HCT116 (cell line): ENCODE results near the gene DNM3. TPM values are rescaled to one million over a fixed set of nuclear protein-coding genes. Genes with fewer than 3 reads are reported as not detected.

Experiments used
- ATAC-seq: fragments of 200-7000 bp; cut with Tn5 transposase; 2 replicates; pipeline ENCODE4 v1.9.1; 2020; ENCODE audit warnings: mild to moderate bottlenecking, moderate library complexity
- BruUV-seq: library from RNA; stranded (reverse); fragments of 400-500 nt; replicated peaks from 2 replicates; lab custom pipeline; 2021; lab: Mats Ljungman, UMichigan
- CTCF ChIA-PET: fragments of 300-600 bp; sonication (Branson Sonifier 250); formaldehyde crosslinking; loops from one replicate; lab custom pipeline; 2021; ENCODE audit warnings: antibody characterized with exemption; lab: Charles Lee
- POLR2A ChIA-PET: fragments of 300-600, 350-600 bp; sonication (Branson Sonifier 250); formaldehyde crosslinking; loops from one replicate; lab custom pipeline; 2021; ENCODE audit warnings: antibody characterized with exemption; lab: Charles Lee
- RAD21 ChIA-PET, 2 experiments: fragments of 300-600 bp; sonication (Branson Sonifier 250); formaldehyde crosslinking; loops; one replicate each; lab custom pipeline; 2023; ENCODE audit warnings: low total read pairs in 2 of 2; ENCODE audit not compliant: uncharacterized antibody in 2 of 2, unreplicated experiment in 2 of 2, low non-redundant PET in 1 of 2; lab: Charles Lee
- DNase-seq: peaks from one replicate; pipeline ENCODE4 v3.0.0-alpha.2; 2010; ENCODE audit warnings: low read depth, low spot score
- H2AFZ ChIP-seq: fragments of 200-600 bp; shearing (Covaris generic), sonication (generic); 2 replicates; pipeline ENCODE4 v1.6.1; 2017; ENCODE audit warnings: low read depth, mixed run types, mixed read lengths, antibody characterized with exemption, low read length; ENCODE audit not compliant: poor library complexity, severe bottlenecking
- H3K27ac ChIP-seq: 2 replicates; pipeline ENCODE4 v1.5.1; 2012; ENCODE audit warnings: low read depth, low read length
- H3K27me3 ChIP-seq: fragments of 200-600 bp; sonication (generic); 2 replicates; pipeline ENCODE4 v1.6.1; 2016; ENCODE audit warnings: mixed run types, low read length, mixed read lengths; ENCODE audit not compliant: insufficient read depth
- H3K36me3 ChIP-seq, 2 experiments: fragments of 200-500 bp in 1 of 2; fragments of 200-600 bp in 1 of 2; sonication (Bioruptor generic) in 1 of 2; sonication (generic) in 1 of 2; 2 replicates each; pipeline versions ENCODE4 v1.5.1 to v1.6.1; 2014 to 2016; ENCODE audit warnings: low read length in 2 of 2, inconsistent platforms in 1 of 2, mixed read lengths in 1 of 2, mixed run types in 1 of 2; ENCODE audit not compliant: insufficient read depth in 2 of 2, control insufficient read depth in 1 of 2
- H3K4me1 ChIP-seq, 2 experiments: fragments of 200-600 bp in 1 of 2; sonication (generic) in 1 of 2; 2 replicates each; pipeline versions ENCODE4 v1.5.1 to v1.6.1; 2012 to 2017; ENCODE audit warnings: low read length in 2 of 2, inconsistent platforms in 1 of 2, mild to moderate bottlenecking in 1 of 2, mixed read lengths in 1 of 2, mixed run types in 1 of 2, moderate library complexity in 1 of 2; ENCODE audit not compliant: insufficient read depth in 2 of 2, control insufficient read depth in 1 of 2
- H3K4me2 ChIP-seq: fragments of 200-600 bp; sonication (generic); 2 replicates; pipeline ENCODE4 v1.6.1; 2017; ENCODE audit warnings: mixed run types, low read length, mixed read lengths
- H3K4me3 ChIP-seq, 2 experiments: fragments of 200-600 bp in 1 of 2; sonication (generic) in 1 of 2; replicated peaks in 1 of 2; 2 replicates each; pipeline ENCODE4 v1.5.1; 2011 to 2016; ENCODE audit warnings: low read length in 2 of 2, control low read depth in 1 of 2, low read depth in 1 of 2, mild to moderate bottlenecking in 1 of 2, mixed read lengths in 1 of 2, mixed run types in 1 of 2
- H3K79me2 ChIP-seq: fragments of 200-600 bp; sonication (generic); 2 replicates; pipeline ENCODE4 v1.6.1; 2017; ENCODE audit warnings: mild to moderate bottlenecking, mixed run types, low read length, moderate library complexity, mixed read lengths; ENCODE audit not compliant: insufficient read depth
- H3K9ac ChIP-seq: fragments of 200-600 bp; sonication (generic); 2 replicates; pipeline ENCODE4 v1.6.1; 2016; ENCODE audit warnings: low read length, mixed read lengths
- H3K9me2 ChIP-seq: fragments of 200-600 bp; sonication (generic), shearing (Covaris generic); 2 replicates; pipeline ENCODE4 v1.6.1; 2017; ENCODE audit warnings: mixed run types, mild to moderate bottlenecking, moderate library complexity; ENCODE audit not compliant: insufficient read depth
- H3K9me3 ChIP-seq, 2 experiments: fragments of 200-500 bp in 1 of 2; fragments of 200-600 bp in 1 of 2; sonication (Bioruptor generic) in 1 of 2; sonication (generic) in 1 of 2; 2 replicates each; pipeline ENCODE4 v1.6.1; 2014 to 2017; ENCODE audit warnings: low read length in 2 of 2, mixed read lengths in 2 of 2, inconsistent platforms in 1 of 2, low read depth in 1 of 2, mild to moderate bottlenecking in 1 of 2, mixed run types in 1 of 2, moderate library complexity in 1 of 2; ENCODE audit not compliant: control insufficient read depth in 1 of 2, insufficient read depth in 1 of 2
- H4K20me1 ChIP-seq: fragments of 200-600 bp; sonication (generic), shearing (Covaris generic); 2 replicates; pipeline ENCODE4 v1.6.1; 2017; ENCODE audit warnings: mixed run types, mild to moderate bottlenecking, moderate library complexity; ENCODE audit not compliant: insufficient read depth
- ATF3 ChIP-seq: IDR thresholded peaks from 2 replicates; pipeline ENCODE4 v1.6.1; 2012
- CBX3 ChIP-seq: IDR thresholded peaks from 2 replicates; pipeline ENCODE4 v1.6.1; 2012; ENCODE audit warnings: low read depth
- CEBPB ChIP-seq: IDR thresholded peaks from 2 replicates; pipeline ENCODE4 v1.6.1; 2012; ENCODE audit warnings: low read depth
- ELF1 ChIP-seq: IDR thresholded peaks from 2 replicates; pipeline ENCODE4 v1.6.1; 2012; ENCODE audit warnings: low read depth, borderline replicate concordance
- JUND ChIP-seq: IDR thresholded peaks from 2 replicates; pipeline ENCODE4 v1.6.1; 2012
- MAX ChIP-seq: IDR thresholded peaks from 2 replicates; pipeline ENCODE4 v1.6.1; 2012
- POLR2A ChIP-seq: IDR thresholded peaks from 2 replicates; pipeline ENCODE4 v1.7.0; 2011; ENCODE audit warnings: borderline replicate concordance; ENCODE audit not compliant: insufficient read depth, insufficient read length; ENCODE audit errors: extremely low read depth
- POLR2AphosphoS5 ChIP-seq: IDR thresholded peaks from 2 replicates; pipeline ENCODE4 v1.6.1; 2011; ENCODE audit warnings: mild to moderate bottlenecking, low read depth, low read length, moderate library complexity
- RAD21 ChIP-seq: IDR thresholded peaks from 2 replicates; pipeline ENCODE4 v1.6.1; 2012; ENCODE audit warnings: low read depth, mild to moderate bottlenecking
- SIN3A ChIP-seq: IDR thresholded peaks from 2 replicates; pipeline ENCODE4 v1.6.1; 2012; ENCODE audit warnings: low read depth
- SP1 ChIP-seq: IDR thresholded peaks from 2 replicates; pipeline ENCODE4 v1.6.1; 2012; ENCODE audit warnings: low read depth
- SRF ChIP-seq: IDR thresholded peaks from 2 replicates; pipeline ENCODE4 v1.6.1; 2012; ENCODE audit warnings: low read depth
- TCF7L2 ChIP-seq: IDR thresholded peaks from 2 replicates; pipeline ENCODE4 v1.7.0; 2011; ENCODE audit warnings: borderline replicate concordance, inconsistent platforms; ENCODE audit not compliant: insufficient read depth, insufficient read length; ENCODE audit errors: extremely low read depth
- intact Hi-C: fragments of 100-400 bp; cut with micrococcal nuclease; formaldehyde crosslinking; loops from 2 replicates; pipeline ENCODE4 v1.10.0; 2022
- total RNA-seq: library from RNA; stranded (reverse); gene quantifications from one replicate; pipeline ENCODE4 v1.2.1, GENCODE V29; 2021; ENCODE audit not compliant: unreplicated experiment
- TF ChIP-seq, protein P1 (sequence below), 3 experiments: fragments of 200-600 bp in 1 of 3; sonication (generic) in 1 of 3; IDR thresholded peaks in 2 of 3; conservative IDR thresholded peaks in 1 of 3; 2 replicates each; pipeline ENCODE4 v1.5.1; 2012 to 2017; ENCODE audit warnings: low read depth in 2 of 3, low read length in 2 of 3, antibody characterized with exemption in 1 of 3, borderline replicate concordance in 1 of 3, control low read depth in 1 of 3, mild to moderate bottlenecking in 1 of 3, mixed read lengths in 1 of 3, mixed run types in 1 of 3, moderate library complexity in 1 of 3; ENCODE audit not compliant: insufficient read depth in 1 of 3

The DNM3 gene
- total RNA-seq, 1 experiment from 2014 or later: 3.1 TPM

- no peak overlapping the region for H3K4me3 ChIP-seq
- no peaks in the 10 kb centered on the region for H3K36me3 ChIP-seq
- H3K79me2 ChIP-seq: no peaks in the 10 kb centered on the region
- DNase-seq (no peak), ATAC-seq (no peak)
- intact Hi-C loops: no loop called here
- H3K27ac ChIP-seq: no peak overlapping the region
- no peak for TF ChIP-seq TCF7L2
- no peak for TF ChIP-seq CEBPB
- TF ChIP-seq, protein P1, sequence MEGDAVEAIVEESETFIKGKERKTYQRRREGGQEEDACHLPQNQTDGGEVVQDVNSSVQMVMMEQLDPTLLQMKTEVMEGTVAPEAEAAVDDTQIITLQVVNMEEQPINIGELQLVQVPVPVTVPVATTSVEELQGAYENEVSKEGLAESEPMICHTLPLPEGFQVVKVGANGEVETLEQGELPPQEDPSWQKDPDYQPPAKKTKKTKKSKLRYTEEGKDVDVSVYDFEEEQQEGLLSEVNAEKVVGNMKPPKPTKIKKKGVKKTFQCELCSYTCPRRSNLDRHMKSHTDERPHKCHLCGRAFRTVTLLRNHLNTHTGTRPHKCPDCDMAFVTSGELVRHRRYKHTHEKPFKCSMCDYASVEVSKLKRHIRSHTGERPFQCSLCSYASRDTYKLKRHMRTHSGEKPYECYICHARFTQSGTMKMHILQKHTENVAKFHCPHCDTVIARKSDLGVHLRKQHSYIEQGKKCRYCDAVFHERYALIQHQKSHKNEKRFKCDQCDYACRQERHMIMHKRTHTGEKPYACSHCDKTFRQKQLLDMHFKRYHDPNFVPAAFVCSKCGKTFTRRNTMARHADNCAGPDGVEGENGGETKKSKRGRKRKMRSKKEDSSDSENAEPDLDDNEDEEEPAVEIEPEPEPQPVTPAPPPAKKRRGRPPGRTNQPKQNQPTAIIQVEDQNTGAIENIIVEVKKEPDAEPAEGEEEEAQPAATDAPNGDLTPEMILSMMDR (IDR thresholded peaks at IDR 0.05 in 2 of 3, conservative IDR thresholded peaks at IDR 0.05 in 1 of 3; ENCODE audit: borderline replicate concordance in 1 of 3, insufficient read depth in 1 of 3, low read depth in 2 of 3, low read length in 2 of 3): no peak
- TF ChIP-seq POLR2AphosphoS5: no peak
- no peak for TF ChIP-seq ATF3
- TF ChIP-seq POLR2A: no peak
- no peak for TF ChIP-seq CBX3
- no peak for TF ChIP-seq ELF1
- TF ChIP-seq RAD21: no peak
- RAD21 ChIA-PET: no interaction called here
- H4K20me1 ChIP-seq: no peaks in the 10 kb centered on the region
- no peak overlapping the region for H3K4me2 ChIP-seq
- no peaks in the 10 kb centered on the region for H3K9me3 ChIP-seq
- no peak overlapping the region for H2AFZ ChIP-seq
- POLR2A ChIA-PET: no interaction called here
- no peak overlapping the region for H3K9ac ChIP-seq
- H3K9me2 ChIP-seq: no peaks in the 10 kb centered on the region
- CTCF ChIA-PET: no interaction called here
- H3K27me3 ChIP-seq: no peaks in the 10 kb centered on the region
- H3K4me1 ChIP-seq: no peaks in the 10 kb centered on the region
- BruUV-seq: no TSS peak
Observed at GRCh38 chr1:171934664-171935063, 93.4 kb downstream of the DNM3 start.

GRCh38 chr1:171935086-171935485, 93.8 kb downstream of the DNM3 start:
- H4K20me1 ChIP-seq: no peaks in the 10 kb centered on the region
- no TSS peak for BruUV-seq
- no peak overlapping the region for H3K9ac ChIP-seq
- TF ChIP-seq SP1: no peak
- TF ChIP-seq TCF7L2: no peak
- no peak for TF ChIP-seq JUND
- no peak for TF ChIP-seq CBX3
- TF ChIP-seq, protein P1 (IDR thresholded peaks at IDR 0.05 in 2 of 3, conservative IDR thresholded peaks at IDR 0.05 in 1 of 3; ENCODE audit: borderline replicate concordance in 1 of 3, insufficient read depth in 1 of 3, low read depth in 2 of 3, low read length in 2 of 3): no peak
- no peak for TF ChIP-seq SRF
- TF ChIP-seq SIN3A: no peak
- no peak for TF ChIP-seq MAX
- H3K36me3 ChIP-seq: no peaks in the 10 kb centered on the region
- no peaks in the 10 kb centered on the region for H3K79me2 ChIP-seq
- no peaks in the 10 kb centered on the region for H3K27me3 ChIP-seq
- H3K9me3 ChIP-seq: no peaks in the 10 kb centered on the region
- ATAC-seq: no peak
- no peak overlapping the region for H2AFZ ChIP-seq
- H3K4me3 ChIP-seq: no peak overlapping the region
- POLR2A ChIA-PET: no interaction called here
- intact Hi-C loops: no loop called here
- CTCF ChIA-PET: interaction anchor here (0.6 kb wide), 1 partner anchor 35 kb away, joined by 4 read pairs; no protein-coding TSS in a partner anchor
- DNase-seq: no peak
- H3K4me2 ChIP-seq: no peak overlapping the region
- H3K9me2 ChIP-seq: no peaks in the 10 kb centered on the region
- H3K4me1 ChIP-seq: no peaks in the 10 kb centered on the region
- RAD21 ChIA-PET: no interaction called here
- H3K27ac ChIP-seq: no peak overlapping the region
